B cell (primary cell): Measurements from ENCODE around the gene CBLN1. TPM values are rescaled to one million over a fixed set of nuclear protein-coding genes. Genes with fewer than 3 reads are reported as not detected.

Experiments used
- ATAC-seq: fragments of 200-7000 bp; cut with Tn5 transposase; one replicate; pipeline ENCODE4 v1.10.0; 2021; ENCODE audit warnings: low read depth, mild to moderate bottlenecking, moderate number of reproducible peaks, moderate library complexity
- CTCF ChIA-PET: fragments of 350-600 bp; sonication (Branson Sonifier 250); formaldehyde crosslinking; loops from one replicate; lab custom pipeline; 2021; ENCODE audit warnings: antibody characterized with exemption, inconsistent platforms; lab: Charles Lee
- POLR2A ChIA-PET: fragments of 350-600 bp; sonication (Branson Sonifier 250); formaldehyde crosslinking; loops from one replicate; lab custom pipeline; 2021; ENCODE audit warnings: antibody characterized with exemption; lab: Charles Lee
- DNase-seq: peaks from one replicate; pipeline ENCODE4 v3.0.0; 2013
- H2AFZ ChIP-seq: 2 replicates; pipeline ENCODE4 v1.6.1; 2012; ENCODE audit warnings: mild to moderate bottlenecking, low read depth, low read length; ENCODE audit not compliant: insufficient read depth, poor library complexity, severe bottlenecking
- H3K27ac ChIP-seq, 2 donors: 1 replicate in 1 of 2; 2 replicates in 1 of 2; pipeline ENCODE4 v1.5.1; 2012 to 2013; ENCODE audit warnings: low read length in 2 of 2, mild to moderate bottlenecking in 2 of 2, moderate library complexity in 1 of 2
- H3K27me3 ChIP-seq, 4 experiments: fragments of 200-600 bp in 1 of 4; sonication (generic) in 1 of 4; replicated peaks in 1 of 4; 1 replicate in 2 of 4; 2 replicates in 2 of 4; pipeline versions ENCODE4 v1.6.1 to v1.7.0; 2013 to 2016; ENCODE audit warnings: low read length in 3 of 4, mild to moderate bottlenecking in 2 of 4, mixed read lengths in 1 of 4, moderate library complexity in 1 of 4; ENCODE audit not compliant: insufficient read depth in 4 of 4, control insufficient read depth in 3 of 4; ENCODE audit errors: control extremely low read depth in 1 of 4
- H3K36me3 ChIP-seq, 2 experiments: replicated peaks in 1 of 2; 1 replicate in 1 of 2; 2 replicates in 1 of 2; pipeline versions ENCODE4 v1.6.1 to v1.7.1; 2013; ENCODE audit warnings: low read length in 1 of 2; ENCODE audit not compliant: insufficient read depth in 2 of 2, control insufficient read depth in 1 of 2; ENCODE audit errors: control extremely low read depth in 1 of 2, extremely low read depth in 1 of 2
- H3K4me1 ChIP-seq, 2 donors: fragments of 200-600 bp in 1 of 2; sonication (generic) in 1 of 2; 1 replicate in 1 of 2; 2 replicates in 1 of 2; pipeline versions ENCODE4 v1.5.1 to v1.6.1; 2013 to 2017; ENCODE audit warnings: low read length in 2 of 2; ENCODE audit not compliant: control insufficient read depth in 2 of 2, insufficient read depth in 2 of 2
- H3K4me2 ChIP-seq: replicated peaks from 2 replicates; pipeline ENCODE3; 2012; ENCODE audit warnings: mild to moderate bottlenecking, low read depth, low read length; ENCODE audit not compliant: poor library complexity, severe bottlenecking
- H3K4me3 ChIP-seq, 5 experiments: fragments of 200-600 bp in 1 of 5; sonication (generic) in 1 of 5; 1 replicate in 3 of 5; 2 replicates in 2 of 5; pipeline versions ENCODE4 v1.5.1 to v1.7.0; 2011 to 2016; ENCODE audit warnings: low read length in 4 of 5, mild to moderate bottlenecking in 4 of 5, low read depth in 2 of 5, control low read depth in 1 of 5, moderate library complexity in 1 of 5; ENCODE audit not compliant: insufficient read depth in 1 of 5; ENCODE audit errors: control extremely low read depth in 1 of 5, extremely low read depth in 1 of 5
- H3K79me2 ChIP-seq: fragments of 200-600 bp; sonication (generic); one replicate; pipeline ENCODE4 v1.6.0; 2016; ENCODE audit warnings: low read length; ENCODE audit not compliant: control insufficient read depth, insufficient read depth
- H3K9ac ChIP-seq: fragments of 200-600 bp; sonication (generic); 2 replicates; pipeline ENCODE4 v1.6.1; 2017; ENCODE audit warnings: mild to moderate bottlenecking, low read length, moderate library complexity
- H3K9me3 ChIP-seq, 3 donors: one replicate each; pipeline versions ENCODE4 v1.6.1 to v1.7.1; 2013; ENCODE audit warnings: low read length in 2 of 3; ENCODE audit not compliant: control insufficient read depth in 2 of 3, insufficient read depth in 1 of 3; ENCODE audit errors: control extremely low read depth in 1 of 3
- H4K20me1 ChIP-seq: 2 replicates; pipeline ENCODE4 v1.6.0; 2012; ENCODE audit warnings: mild to moderate bottlenecking, low read length; ENCODE audit not compliant: insufficient read depth, control insufficient read depth, poor library complexity, severe bottlenecking
- H3K27ac Mint-ChIP-seq: one replicate; pipeline ENCODE4 v1.8.0; 2021; ENCODE audit warnings: mixed read lengths
- H3K27me3 Mint-ChIP-seq: one replicate; pipeline ENCODE4 v1.8.0; 2021; ENCODE audit warnings: mixed read lengths
- H3K4me1 Mint-ChIP-seq: one replicate; pipeline ENCODE4 v1.8.0; 2021; ENCODE audit warnings: mixed read lengths
- H3K4me3 Mint-ChIP-seq: one replicate; pipeline ENCODE4 v1.8.0; 2021; ENCODE audit warnings: mixed read lengths
- H3K9me3 Mint-ChIP-seq: one replicate; pipeline ENCODE4 v1.8.0; 2022; ENCODE audit warnings: mixed read lengths; ENCODE audit not compliant: insufficient read depth
- EZH2 ChIP-seq: IDR thresholded peaks from 2 replicates; pipeline ENCODE4 v1.6.1; 2012; ENCODE audit warnings: borderline replicate concordance, low read depth, mild to moderate bottlenecking, moderate library complexity, low read length; ENCODE audit not compliant: insufficient read depth, poor library complexity, severe bottlenecking
- WGBS: methylation state at CpG from one replicate; pipeline ENCODE4 v1.1.5; 2013; ENCODE audit warnings: missing lambda C conversion rate; ENCODE audit not compliant: insufficient coverage; 5-methylcytosine and 5-hydroxymethylcytosine counted together
- intact Hi-C: fragments of 100-400 bp; cut with micrococcal nuclease; formaldehyde crosslinking; loops from one replicate; pipeline ENCODE4 v1.10.0; 2022
- polyA plus RNA-seq: library from polyadenylated mRNA; depleted of rRNA; stranded (reverse); fragments of >200 nt; gene quantifications from 2 replicates; pipeline ENCODE4 v1.2.3, GENCODE V29; 2012
- total RNA-seq, 2 donors: library from RNA; stranded (reverse); fragments of 120-200 nt in 1 of 2; gene quantifications; 1 replicate in 1 of 2; 2 replicates in 1 of 2; pipeline versions ENCODE4 v1.2.3 to v1.2.4, GENCODE V29; 2013 to 2022
- TF ChIP-seq, protein P1 (sequence below): fragments of 200-600 bp; IDR thresholded peaks from one replicate; pipeline ENCODE4 v1.8.0; 2022; ENCODE audit warnings: antibody characterized with exemption, mild to moderate bottlenecking

Gene CBLN1
- total and polyA plus RNA-seq, 2 donors (not counting 1 experiment from before 2014, with no cell fraction given), result not detected

DNA sequence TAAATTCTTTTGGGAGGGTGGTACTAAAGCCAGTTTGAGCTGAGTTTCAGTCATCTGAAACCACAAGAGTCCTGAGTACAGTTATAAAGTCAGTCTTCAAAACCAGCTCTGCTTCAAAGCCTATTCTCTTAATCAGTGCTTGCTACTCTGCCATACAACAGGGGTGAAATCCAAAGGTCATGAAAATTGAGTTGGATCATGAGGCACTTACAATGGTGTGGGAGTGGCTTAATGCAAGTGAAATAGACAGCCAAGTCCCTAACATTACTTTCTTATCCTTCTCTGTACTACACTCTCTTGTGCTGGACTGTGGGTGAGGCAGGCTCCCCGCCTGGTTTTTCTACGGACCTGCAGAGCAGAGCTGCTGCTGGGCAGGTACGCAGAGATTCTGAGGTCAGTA is 12.4 kb downstream of the CBLN1 start:
- no peak overlapping the region for H3K27ac Mint-ChIP-seq
- POLR2A ChIA-PET, result no interaction called here
- TF ChIP-seq, protein P1, sequence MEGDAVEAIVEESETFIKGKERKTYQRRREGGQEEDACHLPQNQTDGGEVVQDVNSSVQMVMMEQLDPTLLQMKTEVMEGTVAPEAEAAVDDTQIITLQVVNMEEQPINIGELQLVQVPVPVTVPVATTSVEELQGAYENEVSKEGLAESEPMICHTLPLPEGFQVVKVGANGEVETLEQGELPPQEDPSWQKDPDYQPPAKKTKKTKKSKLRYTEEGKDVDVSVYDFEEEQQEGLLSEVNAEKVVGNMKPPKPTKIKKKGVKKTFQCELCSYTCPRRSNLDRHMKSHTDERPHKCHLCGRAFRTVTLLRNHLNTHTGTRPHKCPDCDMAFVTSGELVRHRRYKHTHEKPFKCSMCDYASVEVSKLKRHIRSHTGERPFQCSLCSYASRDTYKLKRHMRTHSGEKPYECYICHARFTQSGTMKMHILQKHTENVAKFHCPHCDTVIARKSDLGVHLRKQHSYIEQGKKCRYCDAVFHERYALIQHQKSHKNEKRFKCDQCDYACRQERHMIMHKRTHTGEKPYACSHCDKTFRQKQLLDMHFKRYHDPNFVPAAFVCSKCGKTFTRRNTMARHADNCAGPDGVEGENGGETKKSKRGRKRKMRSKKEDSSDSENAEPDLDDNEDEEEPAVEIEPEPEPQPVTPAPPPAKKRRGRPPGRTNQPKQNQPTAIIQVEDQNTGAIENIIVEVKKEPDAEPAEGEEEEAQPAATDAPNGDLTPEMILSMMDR, result no peak
- TF ChIP-seq EZH2, result no peak

GRCh38 chr16:49268667-49269066 is 13.0 kb downstream of the CBLN1 start:
- DNase-seq (no peak), ATAC-seq (no peak)
- Histone ChIP-seq H4K20me1 (no peaks in the 10 kb centered on the region), H3K4me3 (no peak overlapping the region), H3K27ac (no peak overlapping the region), H3K9ac (no peak overlapping the region), H3K36me3 (no peaks in the 10 kb centered on the region), H3K4me2 (no peak overlapping the region), H3K4me1 (no peaks in the 10 kb centered on the region), H2AFZ (no peak overlapping the region), H3K9me3 (no peaks in the 10 kb centered on the region), H3K79me2 (no peaks in the 10 kb centered on the region), H3K27me3 (peaks cover 0 to 10% (median 1%) of the 10 kb centered on the region in 4 experiments)
- TF ChIP-seq, protein P1, result no peak
- no peak for TF ChIP-seq EZH2
- 63% methylated on average over 1 of the region's 1 CpG for WGBS
- no peak overlapping the region for H3K27ac Mint-ChIP-seq
- intact Hi-C loops, result no loop called here
- H3K4me3 Mint-ChIP-seq, result no peak overlapping the region
- ChIA-PET CTCF (no interaction called here), POLR2A (no interaction called here)
- peaks cover 29% of the 10 kb centered on the region for H3K27me3 Mint-ChIP-seq
- no peaks in the 10 kb centered on the region for H3K9me3 Mint-ChIP-seq
- no peaks in the 10 kb centered on the region for H3K4me1 Mint-ChIP-seq

More for the DNA sequence above, 12.4 kb downstream of the CBLN1 start:
- Mint-ChIP-seq H3K9me3 (no peaks in the 10 kb centered on the region), H3K4me3 (no peak overlapping the region), H3K4me1 (no peaks in the 10 kb centered on the region), H3K27me3 (peaks cover 31% of the 10 kb centered on the region)
- intact Hi-C loops, result no loop called here
- Histone ChIP-seq H3K4me2 (no peak overlapping the region), H3K9me3 (no peaks in the 10 kb centered on the region), H3K9ac (no peak overlapping the region), H3K36me3 (no peaks in the 10 kb centered on the region), H3K4me3 (no peak overlapping the region), H3K79me2 (no peaks in the 10 kb centered on the region), H3K27me3 (peaks cover 0 to 10% (median 3%) of the 10 kb centered on the region in 4 experiments), H3K4me1 (no peaks in the 10 kb centered on the region), H2AFZ (no peak overlapping the region), H4K20me1 (no peaks in the 10 kb centered on the region), H3K27ac (no peak overlapping the region)
- CTCF ChIA-PET, result no interaction called here
- WGBS, result 86% methylated on average over 3 of the region's 3 CpGs
- ATAC-seq, result no peak
- no peak for DNase-seq
